RWPE2 (cell line): ENCODE measurements around the gene PIM3.
A peak's percentile ranks its signal among the peaks of the same experiment; 100 is the strongest.

Experiments
- ATAC-seq: fragments of 200-7000 bp; cut with Tn5 transposase; 3 replicates; pipeline ENCODE4 v1.9.1; 2021; ENCODE audit warnings: low read depth
- DNase-seq: peaks from one replicate; pipeline ENCODE4 v3.0.0-alpha.2; 2020; ENCODE audit warnings: low spot score
- H3K27ac ChIP-seq: fragments of 450-650 bp; 2 replicates; pipeline ENCODE4 v1.5.1; 2017; ENCODE audit warnings: mild to moderate bottlenecking; ENCODE audit not compliant: poor library complexity, severe bottlenecking
- H3K27me3 ChIP-seq: fragments of 250-450 bp; sonication (Bioruptor Pico); 2 replicates; pipeline ENCODE4 v1.5.1; 2021; ENCODE audit warnings: mild to moderate bottlenecking, moderate library complexity; ENCODE audit not compliant: insufficient read depth, poor library complexity, severe bottlenecking
- H3K36me3 ChIP-seq: fragments of 250-450 bp; sonication (Bioruptor Pico); 2 replicates; pipeline ENCODE4 v1.5.1; 2020; ENCODE audit warnings: low read depth, mild to moderate bottlenecking, moderate library complexity
- H3K4me1 ChIP-seq: fragments of 250-450 bp; sonication (Bioruptor Pico); 2 replicates; pipeline ENCODE4 v1.5.1; 2021; ENCODE audit warnings: mild to moderate bottlenecking, moderate library complexity; ENCODE audit not compliant: insufficient read depth, poor library complexity, severe bottlenecking
- H3K4me3 ChIP-seq: fragments of 250-450 bp; sonication (Bioruptor Pico); 2 replicates; pipeline ENCODE4 v1.5.1; 2021; ENCODE audit warnings: mild to moderate bottlenecking, moderate library complexity; ENCODE audit not compliant: severe bottlenecking
- H3K9me3 ChIP-seq: fragments of 250-450 bp; sonication (Bioruptor Pico); 2 replicates; pipeline ENCODE4 v1.5.1; 2021; ENCODE audit warnings: mild to moderate bottlenecking, moderate library complexity; ENCODE audit not compliant: severe bottlenecking
- TF ChIP-seq, protein P1 (sequence below): fragments of 450-650 bp; IDR thresholded peaks from one replicate; pipeline ENCODE4 v1.5.1; 2017; ENCODE audit warnings: mild to moderate bottlenecking, moderate library complexity; ENCODE audit not compliant: poor library complexity, severe bottlenecking

The PIM3 gene

DNA sequence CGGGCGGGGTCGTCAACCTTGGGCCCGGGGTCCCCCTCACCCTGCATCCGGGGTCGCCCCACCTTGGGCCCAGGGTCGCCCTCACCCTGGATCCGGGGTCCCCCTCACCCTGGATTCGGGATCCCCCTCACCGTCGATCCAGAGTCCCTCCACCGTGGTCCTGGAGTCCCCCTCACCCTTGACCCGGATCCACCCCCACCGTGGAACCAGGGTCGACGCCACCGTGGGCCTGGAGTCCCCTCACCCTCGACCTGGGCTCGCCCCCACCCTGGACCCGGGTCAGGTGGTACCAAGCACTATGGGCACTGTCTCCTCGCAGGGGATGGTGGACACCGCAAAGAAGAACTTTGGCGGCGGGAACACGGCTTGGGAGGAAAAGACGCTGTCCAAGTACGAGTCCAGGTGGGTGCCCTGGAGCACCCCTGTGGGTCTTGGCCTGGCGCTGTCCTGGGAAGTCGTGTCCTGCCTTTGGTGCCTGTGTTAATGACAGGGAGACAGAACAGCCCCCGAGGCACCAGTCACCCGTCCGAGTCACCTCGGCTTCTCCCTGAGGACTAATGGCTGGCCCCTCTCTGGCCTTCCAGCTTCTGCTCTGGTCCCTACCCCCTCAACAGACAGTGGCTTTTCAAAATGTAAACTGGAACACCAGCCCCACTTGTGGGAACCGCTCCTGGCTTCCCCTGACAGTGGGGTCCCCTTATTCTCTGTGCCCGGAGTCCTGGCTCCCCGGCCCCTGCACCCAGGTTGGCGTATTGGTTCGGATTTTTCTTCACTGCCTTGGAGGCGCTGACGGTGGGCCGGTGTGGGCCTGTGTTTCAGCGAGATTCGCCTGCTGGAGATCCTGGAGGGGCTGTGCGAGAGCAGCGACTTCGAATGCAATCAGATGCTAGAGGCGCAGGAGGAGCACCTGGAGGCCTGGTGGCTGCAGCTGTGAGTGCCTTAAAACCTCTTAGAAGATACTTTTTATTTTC lies 41.4 kb upstream of the PIM3 start:
- Histone ChIP-seq H3K27ac (peak overlapping the region; percentile 75), H3K4me1 (no peaks in the 10 kb centered on the region), H3K4me3 (peak overlapping the region; percentile 81), H3K27me3 (no peaks in the 10 kb centered on the region), H3K9me3 (no peaks in the 10 kb centered on the region), H3K36me3 (peaks cover 41% of the 10 kb centered on the region)
- DNase-seq (peak; percentile 50), ATAC-seq (no peak)
- TF ChIP-seq, protein P1, sequence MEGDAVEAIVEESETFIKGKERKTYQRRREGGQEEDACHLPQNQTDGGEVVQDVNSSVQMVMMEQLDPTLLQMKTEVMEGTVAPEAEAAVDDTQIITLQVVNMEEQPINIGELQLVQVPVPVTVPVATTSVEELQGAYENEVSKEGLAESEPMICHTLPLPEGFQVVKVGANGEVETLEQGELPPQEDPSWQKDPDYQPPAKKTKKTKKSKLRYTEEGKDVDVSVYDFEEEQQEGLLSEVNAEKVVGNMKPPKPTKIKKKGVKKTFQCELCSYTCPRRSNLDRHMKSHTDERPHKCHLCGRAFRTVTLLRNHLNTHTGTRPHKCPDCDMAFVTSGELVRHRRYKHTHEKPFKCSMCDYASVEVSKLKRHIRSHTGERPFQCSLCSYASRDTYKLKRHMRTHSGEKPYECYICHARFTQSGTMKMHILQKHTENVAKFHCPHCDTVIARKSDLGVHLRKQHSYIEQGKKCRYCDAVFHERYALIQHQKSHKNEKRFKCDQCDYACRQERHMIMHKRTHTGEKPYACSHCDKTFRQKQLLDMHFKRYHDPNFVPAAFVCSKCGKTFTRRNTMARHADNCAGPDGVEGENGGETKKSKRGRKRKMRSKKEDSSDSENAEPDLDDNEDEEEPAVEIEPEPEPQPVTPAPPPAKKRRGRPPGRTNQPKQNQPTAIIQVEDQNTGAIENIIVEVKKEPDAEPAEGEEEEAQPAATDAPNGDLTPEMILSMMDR: no peak

DNA sequence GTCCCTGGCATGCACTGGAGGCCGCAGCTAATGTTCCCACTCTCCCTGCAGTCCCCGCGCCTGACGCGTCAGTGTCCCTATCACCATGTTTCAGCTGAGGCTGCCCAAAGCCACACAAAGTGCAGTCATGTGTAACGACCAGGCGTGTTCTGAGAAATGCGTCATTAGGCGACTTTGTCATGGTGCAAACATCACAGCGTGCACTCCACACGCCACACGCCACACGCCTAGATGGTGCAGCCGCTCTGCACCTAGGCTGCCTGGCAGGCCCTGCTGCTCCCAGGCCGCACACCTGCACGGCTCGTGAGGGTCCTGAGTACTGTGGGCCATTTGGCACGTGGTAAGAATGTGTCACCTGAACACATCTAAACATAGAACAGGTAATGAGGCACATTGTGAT lies 39.7 kb upstream of the PIM3 start:
- Histone ChIP-seq H3K4me1 (no peaks in the 10 kb centered on the region), H3K27me3 (no peaks in the 10 kb centered on the region), H3K27ac (no peak overlapping the region), H3K9me3 (no peaks in the 10 kb centered on the region), H3K4me3 (no peak overlapping the region), H3K36me3 (peaks cover 33% of the 10 kb centered on the region)
- DNase-seq (peak; percentile 45), ATAC-seq (no peak)
- TF ChIP-seq, protein P1: no peak

DNA sequence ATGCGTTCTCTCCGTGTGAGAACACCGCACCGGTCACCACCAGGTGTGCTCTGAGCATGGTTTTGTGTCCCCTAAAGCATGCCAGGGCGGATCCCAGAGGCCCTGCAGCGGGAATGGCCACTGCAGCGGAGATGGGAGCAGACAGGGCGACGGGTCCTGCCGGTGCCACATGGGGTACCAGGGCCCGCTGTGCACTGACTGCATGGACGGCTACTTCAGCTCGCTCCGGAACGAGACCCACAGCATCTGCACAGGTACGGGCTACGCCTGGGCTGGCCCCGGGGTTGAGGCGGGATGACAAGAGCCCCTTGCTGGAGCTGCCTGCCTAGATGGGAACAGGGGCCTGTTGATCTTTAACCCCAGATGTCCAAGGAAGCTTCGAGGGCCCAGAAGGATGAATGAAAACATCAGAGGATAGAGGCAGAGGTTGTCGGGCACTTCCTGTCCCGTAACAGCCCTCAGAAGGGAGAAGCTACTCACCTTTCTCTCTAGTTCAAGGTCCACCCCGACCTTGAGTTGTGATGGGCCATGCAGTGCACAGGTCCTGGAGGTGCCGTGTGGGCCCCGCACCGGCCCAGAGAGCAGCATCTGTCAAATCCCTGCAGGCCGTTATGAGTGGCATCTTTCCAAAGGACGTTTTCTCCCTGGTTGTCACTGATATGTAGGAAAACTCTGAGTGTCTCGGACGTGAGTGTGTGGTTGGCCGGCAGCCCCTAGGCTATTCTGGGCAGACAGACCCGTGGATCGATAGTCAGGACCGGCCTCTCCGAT lies 38.9 kb upstream of the PIM3 start:
- ATAC-seq (no peak), DNase-seq (peak; percentile 47)
- TF ChIP-seq, protein P1: no peak
- H3K4me3 ChIP-seq: no peak overlapping the region
- H3K27me3 ChIP-seq: no peaks in the 10 kb centered on the region
- no peak overlapping the region for H3K27ac ChIP-seq
- peaks cover 24% of the 10 kb centered on the region for H3K36me3 ChIP-seq
- no peaks in the 10 kb centered on the region for H3K9me3 ChIP-seq
- no peaks in the 10 kb centered on the region for H3K4me1 ChIP-seq

DNA sequence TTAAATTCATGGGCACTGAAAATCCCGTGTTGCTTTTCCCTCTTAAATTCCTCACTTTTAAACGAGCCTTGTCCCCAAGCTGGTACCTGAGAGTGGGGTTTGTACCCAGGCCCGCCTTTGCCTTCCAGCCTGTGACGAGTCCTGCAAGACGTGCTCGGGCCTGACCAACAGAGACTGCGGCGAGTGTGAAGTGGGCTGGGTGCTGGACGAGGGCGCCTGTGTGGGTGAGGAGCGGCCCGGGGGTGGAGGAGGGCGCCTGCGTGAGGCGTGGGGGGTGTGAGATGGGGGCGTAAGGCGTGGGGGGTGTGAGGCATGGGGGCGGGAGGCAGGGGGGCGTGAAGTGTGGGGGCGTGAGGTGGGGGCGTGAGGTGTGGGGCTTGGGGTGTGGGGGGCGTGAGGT lies 38.1 kb upstream of the PIM3 start:
- H3K4me1 ChIP-seq: no peaks in the 10 kb centered on the region
- no peak overlapping the region for H3K4me3 ChIP-seq
- TF ChIP-seq, protein P1: no peak
- peaks cover 23% of the 10 kb centered on the region for H3K36me3 ChIP-seq
- no peaks in the 10 kb centered on the region for H3K27me3 ChIP-seq
- H3K27ac ChIP-seq: no peak overlapping the region
- H3K9me3 ChIP-seq: no peaks in the 10 kb centered on the region
- ATAC-seq: no peak
- peak; percentile 71 for DNase-seq
